HEK293 (cell line): ENCODE results near the gene RBM10.

Experiments used
- FEZF1 ChIP-seq: fragments of 450-650 bp; formaldehyde crosslinking; IDR thresholded peaks from 2 replicates; pipeline ENCODE4 v1.5.1; 2016; ENCODE audit warnings: missing biosample characterization, missing genetic modification characterization
- GLIS1 ChIP-seq: fragments of 450-650 bp; formaldehyde crosslinking; IDR thresholded peaks from 2 replicates; pipeline ENCODE4 v1.5.1; 2016; ENCODE audit warnings: missing biosample characterization, missing genetic modification characterization
- KLF7 ChIP-seq: fragments of 450-650 bp; formaldehyde crosslinking; IDR thresholded peaks from 2 replicates; pipeline ENCODE4 v1.5.1; 2016; ENCODE audit warnings: missing biosample characterization, missing genetic modification characterization, borderline replicate concordance
- KLF9 ChIP-seq: fragments of 450-650 bp; formaldehyde crosslinking; IDR thresholded peaks from 2 replicates; pipeline ENCODE4 v1.5.1; 2016; ENCODE audit warnings: missing biosample characterization, missing genetic modification characterization, low read depth
- MZF1 ChIP-seq: fragments of 450-650 bp; formaldehyde crosslinking; IDR thresholded peaks from 2 replicates; pipeline ENCODE4 v1.5.1; 2017; ENCODE audit warnings: missing biosample characterization, missing genetic modification characterization, borderline replicate concordance
- RBAK ChIP-seq: fragments of 450-650 bp; formaldehyde crosslinking; IDR thresholded peaks from 2 replicates; pipeline ENCODE4 v1.5.1; 2016; ENCODE audit warnings: missing biosample characterization, missing genetic modification characterization
- REPIN1 ChIP-seq: fragments of 450-650 bp; formaldehyde crosslinking; IDR thresholded peaks from 2 replicates; pipeline ENCODE4 v1.5.1; 2017; ENCODE audit warnings: missing biosample characterization, missing genetic modification characterization, low read depth
- ZBTB20 ChIP-seq: fragments of 450-650 bp; formaldehyde crosslinking; IDR thresholded peaks from 2 replicates; pipeline ENCODE4 v1.5.1; 2016; ENCODE audit warnings: missing biosample characterization, missing genetic modification characterization
- ZFP41 ChIP-seq: fragments of 450-650 bp; formaldehyde crosslinking; IDR thresholded peaks from 2 replicates; pipeline ENCODE4 v1.5.1; 2016; ENCODE audit warnings: missing biosample characterization, missing genetic modification characterization, borderline replicate concordance
- ZNF112 ChIP-seq: fragments of 450-650 bp; formaldehyde crosslinking; IDR thresholded peaks from 2 replicates; pipeline ENCODE4 v1.5.0; 2017; ENCODE audit warnings: missing biosample characterization, missing genetic modification characterization
- ZNF138 ChIP-seq: fragments of 450-650 bp; formaldehyde crosslinking; IDR thresholded peaks from 2 replicates; pipeline ENCODE4 v1.5.1; 2016; ENCODE audit warnings: missing biosample characterization, missing genetic modification characterization, borderline replicate concordance
- ZNF140 ChIP-seq: fragments of 450-650 bp; formaldehyde crosslinking; IDR thresholded peaks from 2 replicates; pipeline ENCODE4 v1.5.1; 2016; ENCODE audit warnings: missing biosample characterization, missing genetic modification characterization
- ZNF155 ChIP-seq: fragments of 450-650 bp; formaldehyde crosslinking; IDR thresholded peaks from 2 replicates; pipeline ENCODE4 v1.5.1; 2016; ENCODE audit warnings: missing biosample characterization, missing genetic modification characterization
- ZNF19 ChIP-seq: fragments of 450-650 bp; formaldehyde crosslinking; IDR thresholded peaks from 2 replicates; pipeline ENCODE4; 2016; ENCODE audit warnings: missing biosample characterization, missing genetic modification characterization, low read depth
- ZNF274 ChIP-seq, 2 experiments: fragments of 200-500 bp in 1 of 2; fragments of 450-650 bp in 1 of 2; sonication (Bioruptor generic) in 1 of 2; formaldehyde crosslinking in 1 of 2; IDR thresholded peaks; 2 replicates each; pipeline versions ENCODE4 v1.5.1 to v1.6.1; 2014 to 2016; ENCODE audit warnings: borderline replicate concordance in 1 of 2, inconsistent platforms in 1 of 2, low read length in 1 of 2, missing biosample characterization in 1 of 2, missing genetic modification characterization in 1 of 2
- ZNF302 ChIP-seq: fragments of 450-650 bp; formaldehyde crosslinking; IDR thresholded peaks from 2 replicates; pipeline ENCODE4 v1.5.1; 2016; ENCODE audit warnings: missing biosample characterization, missing genetic modification characterization, low read depth
- ZNF404 ChIP-seq: fragments of 450-650 bp; formaldehyde crosslinking; IDR thresholded peaks from 2 replicates; pipeline ENCODE4 v1.5.1; 2017; ENCODE audit warnings: missing biosample characterization, missing genetic modification characterization
- ZNF514 ChIP-seq: fragments of 450-650 bp; formaldehyde crosslinking; IDR thresholded peaks from 2 replicates; pipeline ENCODE4 v1.5.1; 2016; ENCODE audit warnings: missing biosample characterization, missing genetic modification characterization
- ZNF548 ChIP-seq: fragments of 450-650 bp; formaldehyde crosslinking; IDR thresholded peaks from 2 replicates; pipeline ENCODE4 v1.5.1; 2016; ENCODE audit warnings: missing biosample characterization, missing genetic modification characterization
- ZNF571 ChIP-seq: fragments of 450-650 bp; formaldehyde crosslinking; IDR thresholded peaks from 2 replicates; pipeline ENCODE4 v1.5.0; 2017; ENCODE audit warnings: missing biosample characterization, missing genetic modification characterization
- ZNF596 ChIP-seq: fragments of 450-650 bp; IDR thresholded peaks from 2 replicates; pipeline ENCODE4 v1.5.0; 2018; ENCODE audit warnings: missing biosample characterization, mild to moderate bottlenecking, missing genetic modification characterization, moderate library complexity
- ZNF624 ChIP-seq: fragments of 450-650 bp; formaldehyde crosslinking; IDR thresholded peaks from 2 replicates; pipeline ENCODE4 v1.5.1; 2017; ENCODE audit warnings: missing biosample characterization, missing genetic modification characterization
- ZNF629 ChIP-seq: fragments of 450-650 bp; formaldehyde crosslinking; IDR thresholded peaks from 2 replicates; pipeline ENCODE4 v1.5.1; 2017; ENCODE audit warnings: missing biosample characterization, missing genetic modification characterization
- ZNF768 ChIP-seq: fragments of 450-650 bp; formaldehyde crosslinking; IDR thresholded peaks from 2 replicates; pipeline ENCODE4 v1.5.1; 2018; ENCODE audit warnings: missing biosample characterization, mild to moderate bottlenecking, missing genetic modification characterization
- TF ChIP-seq, protein P1 (sequence below): fragments of 450-650 bp; IDR thresholded peaks from 2 replicates; pipeline ENCODE4 v1.5.1; 2018; ENCODE audit warnings: missing biosample characterization, missing genetic modification characterization
- TF ChIP-seq, protein P2 (sequence below): fragments of 450-650 bp; formaldehyde crosslinking; IDR thresholded peaks from 2 replicates; pipeline ENCODE4 v1.5.1; 2017; ENCODE audit warnings: missing biosample characterization, mild to moderate bottlenecking, missing genetic modification characterization, moderate library complexity
- TF ChIP-seq, protein P3 (sequence below): fragments of 450-650 bp; formaldehyde crosslinking; IDR thresholded peaks from 2 replicates; pipeline ENCODE4 v1.5.1; 2016; ENCODE audit warnings: missing biosample characterization, missing genetic modification characterization
- TF ChIP-seq, protein P4 (sequence below): fragments of 450-650 bp; formaldehyde crosslinking; IDR thresholded peaks from 2 replicates; pipeline ENCODE4 v1.5.1; 2016; ENCODE audit warnings: missing biosample characterization, missing genetic modification characterization, borderline replicate concordance
- TF ChIP-seq, protein P5 (sequence below): fragments of 450-650 bp; formaldehyde crosslinking; IDR thresholded peaks from 2 replicates; pipeline ENCODE4 v1.5.1; 2016; ENCODE audit warnings: missing biosample characterization, missing genetic modification characterization

RBM10 gene

DNA sequence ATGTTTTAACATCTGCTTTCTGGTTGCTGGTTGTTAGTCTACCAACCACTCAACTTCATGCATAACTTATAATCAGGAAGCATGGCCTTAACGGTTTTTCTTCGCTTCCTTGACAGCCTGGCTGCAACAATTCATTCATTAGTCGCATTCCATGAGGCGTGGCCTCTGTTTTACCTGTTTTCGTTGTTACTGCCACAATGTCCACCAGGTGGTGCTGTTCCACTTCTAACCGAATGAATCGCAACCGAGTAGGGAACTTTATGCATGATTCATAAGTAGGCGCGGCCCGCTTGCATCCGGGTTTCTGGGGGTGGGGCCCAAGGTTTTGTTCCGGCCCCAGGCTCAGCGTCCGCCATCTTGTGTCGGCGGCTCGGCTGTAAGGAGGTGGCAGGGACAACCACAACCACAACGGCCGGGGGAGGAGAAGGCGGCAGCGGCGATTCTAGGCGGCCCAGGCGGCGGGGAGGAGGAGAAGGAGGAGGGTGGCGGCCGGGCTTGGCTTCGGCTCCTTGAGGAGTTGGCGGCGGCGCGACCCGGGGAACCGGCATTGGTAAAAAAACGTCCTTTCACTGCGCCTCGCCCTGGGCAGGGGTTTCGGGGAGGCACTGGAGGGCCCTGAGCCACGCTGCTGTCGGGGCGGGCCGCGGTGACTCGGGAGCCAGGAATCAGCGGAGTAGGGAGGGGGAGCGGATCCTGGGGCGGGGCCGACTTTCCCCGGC lies 48.6 kb downstream of the RBM10 start, which contains the start of gene UBA1 (continued):
- no peak for TF ChIP-seq ZNF571
- TF ChIP-seq FEZF1 = no peak
- no peak for TF ChIP-seq ZFP41 (tag by site-specific recombination)
- TF ChIP-seq ZNF624 (tag by site-specific recombination) = no peak
- 0 out of 2 replicates have a peak, but pooled peaks have one; percentile 13 for TF ChIP-seq GLIS1 (tag by site-specific recombination)
- TF ChIP-seq ZNF112 = no peak
- TF ChIP-seq KLF9 (tag by site-specific recombination) = peak; percentile 92
- TF ChIP-seq ZNF514 = no peak
- TF ChIP-seq, protein P1, sequence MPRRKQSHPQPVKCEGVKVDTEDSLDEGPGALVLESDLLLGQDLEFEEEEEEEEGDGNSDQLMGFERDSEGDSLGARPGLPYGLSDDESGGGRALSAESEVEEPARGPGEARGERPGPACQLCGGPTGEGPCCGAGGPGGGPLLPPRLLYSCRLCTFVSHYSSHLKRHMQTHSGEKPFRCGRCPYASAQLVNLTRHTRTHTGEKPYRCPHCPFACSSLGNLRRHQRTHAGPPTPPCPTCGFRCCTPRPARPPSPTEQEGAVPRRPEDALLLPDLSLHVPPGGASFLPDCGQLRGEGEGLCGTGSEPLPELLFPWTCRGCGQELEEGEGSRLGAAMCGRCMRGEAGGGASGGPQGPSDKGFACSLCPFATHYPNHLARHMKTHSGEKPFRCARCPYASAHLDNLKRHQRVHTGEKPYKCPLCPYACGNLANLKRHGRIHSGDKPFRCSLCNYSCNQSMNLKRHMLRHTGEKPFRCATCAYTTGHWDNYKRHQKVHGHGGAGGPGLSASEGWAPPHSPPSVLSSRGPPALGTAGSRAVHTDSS (tag by site-specific recombination) = no peak
- TF ChIP-seq ZNF19 (tag by site-specific recombination) = no peak
- TF ChIP-seq, protein P2, sequence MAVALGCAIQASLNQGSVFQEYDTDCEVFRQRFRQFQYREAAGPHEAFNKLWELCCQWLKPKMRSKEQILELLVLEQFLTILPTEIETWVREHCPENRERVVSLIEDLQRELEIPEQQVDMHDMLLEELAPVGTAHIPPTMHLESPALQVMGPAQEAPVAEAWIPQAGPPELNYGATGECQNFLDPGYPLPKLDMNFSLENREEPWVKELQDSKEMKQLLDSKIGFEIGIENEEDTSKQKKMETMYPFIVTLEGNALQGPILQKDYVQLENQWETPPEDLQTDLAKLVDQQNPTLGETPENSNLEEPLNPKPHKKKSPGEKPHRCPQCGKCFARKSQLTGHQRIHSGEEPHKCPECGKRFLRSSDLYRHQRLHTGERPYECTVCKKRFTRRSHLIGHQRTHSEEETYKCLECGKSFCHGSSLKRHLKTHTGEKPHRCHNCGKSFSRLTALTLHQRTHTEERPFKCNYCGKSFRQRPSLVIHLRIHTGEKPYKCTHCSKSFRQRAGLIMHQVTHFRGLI (tag by site-specific recombination) = no peak
- TF ChIP-seq ZNF155 (tag by site-specific recombination) = no peak
- TF ChIP-seq ZNF274 (IDR thresholded peaks at IDR 0.05; ENCODE audit: low read length) = no peak
- TF ChIP-seq ZNF274 (tag by site-specific recombination; IDR thresholded peaks at IDR 0.05; ENCODE audit: borderline replicate concordance) = no peak
- TF ChIP-seq REPIN1 (tag by site-specific recombination) = no peak
- no peak for TF ChIP-seq ZNF302
- TF ChIP-seq, protein P3, sequence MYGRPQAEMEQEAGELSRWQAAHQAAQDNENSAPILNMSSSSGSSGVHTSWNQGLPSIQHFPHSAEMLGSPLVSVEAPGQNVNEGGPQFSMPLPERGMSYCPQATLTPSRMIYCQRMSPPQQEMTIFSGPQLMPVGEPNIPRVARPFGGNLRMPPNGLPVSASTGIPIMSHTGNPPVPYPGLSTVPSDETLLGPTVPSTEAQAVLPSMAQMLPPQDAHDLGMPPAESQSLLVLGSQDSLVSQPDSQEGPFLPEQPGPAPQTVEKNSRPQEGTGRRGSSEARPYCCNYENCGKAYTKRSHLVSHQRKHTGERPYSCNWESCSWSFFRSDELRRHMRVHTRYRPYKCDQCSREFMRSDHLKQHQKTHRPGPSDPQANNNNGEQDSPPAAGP = peak; percentile 62; the same call in 1 of the 2 replicates
- TF ChIP-seq, protein P4, sequence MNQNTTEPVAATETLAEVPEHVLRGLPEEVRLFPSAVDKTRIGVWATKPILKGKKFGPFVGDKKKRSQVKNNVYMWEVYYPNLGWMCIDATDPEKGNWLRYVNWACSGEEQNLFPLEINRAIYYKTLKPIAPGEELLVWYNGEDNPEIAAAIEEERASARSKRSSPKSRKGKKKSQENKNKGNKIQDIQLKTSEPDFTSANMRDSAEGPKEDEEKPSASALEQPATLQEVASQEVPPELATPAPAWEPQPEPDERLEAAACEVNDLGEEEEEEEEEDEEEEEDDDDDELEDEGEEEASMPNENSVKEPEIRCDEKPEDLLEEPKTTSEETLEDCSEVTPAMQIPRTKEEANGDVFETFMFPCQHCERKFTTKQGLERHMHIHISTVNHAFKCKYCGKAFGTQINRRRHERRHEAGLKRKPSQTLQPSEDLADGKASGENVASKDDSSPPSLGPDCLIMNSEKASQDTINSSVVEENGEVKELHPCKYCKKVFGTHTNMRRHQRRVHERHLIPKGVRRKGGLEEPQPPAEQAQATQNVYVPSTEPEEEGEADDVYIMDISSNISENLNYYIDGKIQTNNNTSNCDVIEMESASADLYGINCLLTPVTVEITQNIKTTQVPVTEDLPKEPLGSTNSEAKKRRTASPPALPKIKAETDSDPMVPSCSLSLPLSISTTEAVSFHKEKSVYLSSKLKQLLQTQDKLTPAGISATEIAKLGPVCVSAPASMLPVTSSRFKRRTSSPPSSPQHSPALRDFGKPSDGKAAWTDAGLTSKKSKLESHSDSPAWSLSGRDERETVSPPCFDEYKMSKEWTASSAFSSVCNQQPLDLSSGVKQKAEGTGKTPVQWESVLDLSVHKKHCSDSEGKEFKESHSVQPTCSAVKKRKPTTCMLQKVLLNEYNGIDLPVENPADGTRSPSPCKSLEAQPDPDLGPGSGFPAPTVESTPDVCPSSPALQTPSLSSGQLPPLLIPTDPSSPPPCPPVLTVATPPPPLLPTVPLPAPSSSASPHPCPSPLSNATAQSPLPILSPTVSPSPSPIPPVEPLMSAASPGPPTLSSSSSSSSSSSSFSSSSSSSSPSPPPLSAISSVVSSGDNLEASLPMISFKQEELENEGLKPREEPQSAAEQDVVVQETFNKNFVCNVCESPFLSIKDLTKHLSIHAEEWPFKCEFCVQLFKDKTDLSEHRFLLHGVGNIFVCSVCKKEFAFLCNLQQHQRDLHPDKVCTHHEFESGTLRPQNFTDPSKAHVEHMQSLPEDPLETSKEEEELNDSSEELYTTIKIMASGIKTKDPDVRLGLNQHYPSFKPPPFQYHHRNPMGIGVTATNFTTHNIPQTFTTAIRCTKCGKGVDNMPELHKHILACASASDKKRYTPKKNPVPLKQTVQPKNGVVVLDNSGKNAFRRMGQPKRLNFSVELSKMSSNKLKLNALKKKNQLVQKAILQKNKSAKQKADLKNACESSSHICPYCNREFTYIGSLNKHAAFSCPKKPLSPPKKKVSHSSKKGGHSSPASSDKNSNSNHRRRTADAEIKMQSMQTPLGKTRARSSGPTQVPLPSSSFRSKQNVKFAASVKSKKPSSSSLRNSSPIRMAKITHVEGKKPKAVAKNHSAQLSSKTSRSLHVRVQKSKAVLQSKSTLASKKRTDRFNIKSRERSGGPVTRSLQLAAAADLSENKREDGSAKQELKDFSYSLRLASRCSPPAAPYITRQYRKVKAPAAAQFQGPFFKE (tag by site-specific recombination) = no peak
- no peak for TF ChIP-seq ZNF548 (tag by site-specific recombination)
- no peak for TF ChIP-seq ZNF768 (tag by site-specific recombination)
- TF ChIP-seq KLF7 = peak; percentile 71
- TF ChIP-seq, protein P5, sequence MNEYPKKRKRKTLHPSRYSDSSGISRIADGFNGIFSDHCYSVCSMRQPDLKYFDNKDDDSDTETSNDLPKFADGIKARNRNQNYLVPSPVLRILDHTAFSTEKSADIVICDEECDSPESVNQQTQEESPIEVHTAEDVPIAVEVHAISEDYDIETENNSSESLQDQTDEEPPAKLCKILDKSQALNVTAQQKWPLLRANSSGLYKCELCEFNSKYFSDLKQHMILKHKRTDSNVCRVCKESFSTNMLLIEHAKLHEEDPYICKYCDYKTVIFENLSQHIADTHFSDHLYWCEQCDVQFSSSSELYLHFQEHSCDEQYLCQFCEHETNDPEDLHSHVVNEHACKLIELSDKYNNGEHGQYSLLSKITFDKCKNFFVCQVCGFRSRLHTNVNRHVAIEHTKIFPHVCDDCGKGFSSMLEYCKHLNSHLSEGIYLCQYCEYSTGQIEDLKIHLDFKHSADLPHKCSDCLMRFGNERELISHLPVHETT (tag by site-specific recombination) = no peak
- no peak for TF ChIP-seq ZNF138
- no peak for TF ChIP-seq MZF1 (tag by site-specific recombination)
- peak; percentile 95 for TF ChIP-seq ZBTB20
- no peak for TF ChIP-seq ZNF596
- TF ChIP-seq ZNF629 (tag by site-specific recombination) = peak; percentile 56
- TF ChIP-seq ZNF140 (tag by site-specific recombination) = no peak
- TF ChIP-seq ZNF404 = no peak
- TF ChIP-seq RBAK = no peak
